IMR-90 (cell line): ENCODE measurements around the gene TDRKH. TPM values are rescaled to one million over a fixed set of nuclear protein-coding genes. Genes with fewer than 3 reads are reported as not detected.

ENCODE experiments used
- ATAC-seq: fragments of 200-7000 bp; cut with Tn5 transposase; 2 replicates; pipeline ENCODE4 v1.9.1; 2020; ENCODE audit warnings: low read depth, mild to moderate bottlenecking, moderate library complexity
- BruUV-seq: library from RNA; stranded (reverse); fragments of 400-500 nt; replicated peaks from 2 replicates; lab custom pipeline; 2021; lab: Mats Ljungman, UMichigan
- CTCF ChIA-PET: fragments of 300-600 bp; formaldehyde crosslinking; extraction: SDS; loops from one replicate; lab custom pipeline; 2021; ENCODE audit warnings: antibody characterized with exemption; lab: Yijun Ruan, JAX
- POLR2A ChIA-PET: fragments of 300-600 bp; sonication (Branson Sonifier 250); formaldehyde crosslinking; loops from one replicate; lab custom pipeline; 2022; ENCODE audit warnings: antibody characterized with exemption; ENCODE audit not compliant: unreplicated experiment; lab: Charles Lee
- DNase-seq: peaks from one replicate; pipeline ENCODE4 v3.0.0; 2013
- H2AFZ ChIP-seq: replicated peaks from 2 replicates; pipeline ENCODE3; 2013; ENCODE audit warnings: low read length, mild to moderate bottlenecking; ENCODE audit not compliant: poor library complexity
- H2AK5ac ChIP-seq: 2 replicates; pipeline ENCODE4 v1.6.1; 2013; ENCODE audit warnings: low read depth, low read length, inconsistent platforms
- H2AK9ac ChIP-seq: replicated peaks from 2 replicates; pipeline ENCODE3; 2013; ENCODE audit warnings: mild to moderate bottlenecking, low read depth, low read length, moderate library complexity; ENCODE audit not compliant: poor library complexity
- H2BK120ac ChIP-seq: 2 replicates; pipeline ENCODE4 v1.6.1; 2013; ENCODE audit warnings: low read depth, low read length, inconsistent platforms
- H2BK15ac ChIP-seq: 3 replicates; pipeline ENCODE4 v1.6.1; 2013; ENCODE audit warnings: low read depth, low read length, inconsistent platforms
- H2BK20ac ChIP-seq: 2 replicates; pipeline ENCODE4 v1.6.1; 2013; ENCODE audit warnings: low read depth, mild to moderate bottlenecking, inconsistent platforms, low read length, moderate library complexity
- H2BK5ac ChIP-seq: 2 replicates; pipeline ENCODE4 v1.6.1; 2013; ENCODE audit warnings: mild to moderate bottlenecking, low read depth, low read length, inconsistent platforms; ENCODE audit not compliant: poor library complexity, severe bottlenecking
- H3K14ac ChIP-seq: replicated peaks from 2 replicates; pipeline ENCODE4 v1.6.1; 2013; ENCODE audit warnings: low read depth, low read length, inconsistent platforms
- H3K18ac ChIP-seq: 2 replicates; pipeline ENCODE4 v1.6.1; 2013; ENCODE audit warnings: low read depth, low read length, control low read depth
- H3K23ac ChIP-seq: 2 replicates; pipeline ENCODE4 v1.6.1; 2013; ENCODE audit warnings: low read depth, low read length, inconsistent platforms
- H3K27ac ChIP-seq: 2 replicates; pipeline ENCODE4 v1.5.1; 2013; ENCODE audit warnings: mild to moderate bottlenecking, control low read depth, low read length; ENCODE audit not compliant: insufficient read depth
- H3K27me3 ChIP-seq: 2 replicates; pipeline ENCODE4 v1.6.1; 2013; ENCODE audit warnings: low read length; ENCODE audit not compliant: control insufficient read depth, insufficient read depth
- H3K36me3 ChIP-seq: 2 replicates; pipeline ENCODE4 v1.6.1; 2013; ENCODE audit warnings: low read length, mixed read lengths; ENCODE audit not compliant: control insufficient read depth, insufficient read depth
- H3K4ac ChIP-seq: 2 replicates; pipeline ENCODE4 v1.6.1; 2013; ENCODE audit warnings: low read depth, low read length, inconsistent platforms
- H3K4me1 ChIP-seq: 2 replicates; pipeline ENCODE4 v1.6.1; 2013; ENCODE audit warnings: low read length, mixed read lengths; ENCODE audit not compliant: control insufficient read depth, insufficient read depth
- H3K4me2 ChIP-seq: 2 replicates; pipeline ENCODE4 v1.6.1; 2013; ENCODE audit warnings: low read depth, mild to moderate bottlenecking, control low read depth, low read length, moderate library complexity
- H3K4me3 ChIP-seq: 2 replicates; pipeline ENCODE4 v1.5.1; 2013; ENCODE audit warnings: low read depth, mild to moderate bottlenecking, control low read depth, low read length, moderate library complexity; ENCODE audit not compliant: insufficient read depth
- H3K56ac ChIP-seq: 2 replicates; pipeline ENCODE4 v1.6.1; 2013; ENCODE audit warnings: low read length, inconsistent platforms; ENCODE audit not compliant: insufficient read depth; ENCODE audit errors: extremely low read depth
- H3K79me1 ChIP-seq, 2 experiments: 2 replicates each; pipeline ENCODE4 v1.6.1; 2013; ENCODE audit warnings: low read length in 2 of 2, inconsistent platforms in 1 of 2, low read depth in 1 of 2
- H3K9ac ChIP-seq: 2 replicates; pipeline ENCODE4 v1.6.1; 2013; ENCODE audit warnings: low read depth, low read length, control low read depth
- H3K9me1 ChIP-seq: 2 replicates; pipeline ENCODE4 v1.6.1; 2013; ENCODE audit warnings: low read length, inconsistent platforms; ENCODE audit not compliant: insufficient read depth
- H3K9me3 ChIP-seq: 2 replicates; pipeline ENCODE4 v1.6.1; 2013; ENCODE audit warnings: low read length; ENCODE audit not compliant: control insufficient read depth, insufficient read depth
- H4K20me1 ChIP-seq: 2 replicates; pipeline ENCODE4 v1.6.1; 2013; ENCODE audit warnings: low read length, inconsistent platforms; ENCODE audit not compliant: insufficient read depth
- H4K5ac ChIP-seq: 2 replicates; pipeline ENCODE4 v1.6.1; 2013; ENCODE audit warnings: mild to moderate bottlenecking, low read depth, low read length, control low read depth
- H4K8ac ChIP-seq, 2 experiments: 2 replicates each; pipeline ENCODE4 v1.6.1; 2013; ENCODE audit warnings: low read depth in 2 of 2, low read length in 2 of 2, control low read depth in 1 of 2, inconsistent platforms in 1 of 2
- H4K91ac ChIP-seq: 2 replicates; pipeline ENCODE4 v1.6.1; 2013; ENCODE audit warnings: low read depth, low read length, inconsistent platforms; ENCODE audit not compliant: insufficient read depth
- NFE2L2 ChIP-seq: fragments of 150-350 bp; IDR thresholded peaks from 2 replicates; pipeline ENCODE4 v1.6.1; 2016; ENCODE audit warnings: low read depth, mild to moderate bottlenecking, low read length
- WGBS, 2 experiments: methylation state at CpG; one replicate each; pipeline versions ENCODE4 v1.1.5 to v1.1.7; 2013; ENCODE audit warnings: missing lambda C conversion rate in 2 of 2; ENCODE audit not compliant: insufficient read length in 1 of 2; ENCODE audit errors: extremely low coverage in 2 of 2; 5-methylcytosine and 5-hydroxymethylcytosine counted together
- dilution Hi-C: fragments of 300-500 bp; cut with HindIII; formaldehyde crosslinking; loops from one replicate; pipeline ENCODE4 v1.14.3; 2018; ENCODE audit warnings: low sequenced_read_pairs; ENCODE audit not compliant: unreplicated experiment
- in situ Hi-C: fragments of 300-500 bp; cut with MboI; formaldehyde crosslinking; loops from 3 replicates; pipeline ENCODE4 v1.14.3; 2019; ENCODE audit warnings: low sequenced_read_pairs, inconsistent platforms, mixed read lengths
- intact Hi-C: fragments of 100-400 bp; cut with micrococcal nuclease; formaldehyde crosslinking; loops from 2 replicates; pipeline ENCODE4 v1.10.0; 2022
- polyA plus RNA-seq, 3 experiments: library from polyadenylated mRNA; depleted of rRNA; stranded (reverse); fragments of >200 nt; gene quantifications; 2 replicates each; pipeline ENCODE4 v1.2.3, GENCODE V29; 2012; ENCODE audit warnings: low replicate concordance in 1 of 3
- total RNA-seq: library from RNA; depleted of rRNA; stranded (reverse); fragments of >200 nt; gene quantifications from 2 replicates; pipeline ENCODE4 v1.2.3, GENCODE V29; 2012

The TDRKH gene
- total and polyA plus RNA-seq, 2 of the 4 experiments (the other 2 are of a cell fraction) = 1.2 to 2.2 TPM

DNA sequence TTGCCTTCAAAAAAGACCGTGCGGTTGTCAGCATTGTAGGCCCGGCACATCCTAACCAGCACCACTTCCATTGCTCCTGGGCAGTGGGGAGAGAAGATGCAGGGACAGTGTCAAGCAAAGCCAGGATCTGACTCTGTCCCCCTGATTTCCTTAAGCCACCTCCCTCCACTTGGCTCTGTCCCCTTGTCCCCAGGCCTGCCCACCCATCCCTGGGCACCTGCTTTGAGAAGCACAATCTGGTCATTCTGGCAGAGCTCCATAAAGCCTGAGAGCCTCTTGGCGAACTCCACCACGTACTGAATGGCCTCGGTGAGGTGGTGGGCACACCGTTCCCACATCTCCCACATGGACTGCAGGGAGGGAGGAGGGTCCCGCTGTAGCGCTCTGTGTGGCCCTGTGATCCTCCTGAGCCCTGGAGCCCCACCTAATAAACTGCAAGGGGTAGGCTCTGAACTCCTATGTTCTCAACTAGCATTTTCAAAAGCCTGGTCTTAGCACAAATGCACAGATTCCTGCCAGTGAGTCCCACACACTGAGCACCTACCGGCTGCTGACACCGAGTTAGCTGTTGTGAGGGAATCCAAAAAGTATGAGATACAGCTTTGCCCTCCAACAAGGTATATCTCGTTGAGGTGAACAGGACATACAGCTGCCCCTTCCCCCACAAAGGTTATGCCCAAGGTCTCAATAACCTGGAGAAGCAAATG lies 23.1 kb upstream of the TDRKH start:
- no peaks in the 10 kb centered on the region for H3K36me3 ChIP-seq
- no peak for TF ChIP-seq NFE2L2
- DNase-seq (no peak), ATAC-seq (no peak)
- no CpG with 5 or more reads among the region's 12 CpGs for WGBS, 2 experiments
- no peak overlapping the region for H2BK120ac ChIP-seq
- BruUV-seq = no TSS peak
- no peak overlapping the region for H3K18ac ChIP-seq
- no peak overlapping the region for H2BK15ac ChIP-seq
- no peak overlapping the region for H3K4me2 ChIP-seq
- intact Hi-C loops = no loop called here
- CTCF ChIA-PET = no interaction called here
- no peak overlapping the region for H4K8ac ChIP-seq
- H2AK9ac ChIP-seq = no peak overlapping the region
- no peaks in the 10 kb centered on the region for H3K79me1 ChIP-seq
- H2BK5ac ChIP-seq = no peak overlapping the region
- in situ Hi-C loops = no loop called here
- no peaks in the 10 kb centered on the region for H4K20me1 ChIP-seq
- no peak overlapping the region for H3K23ac ChIP-seq
- H2BK20ac ChIP-seq = no peak overlapping the region
- no peak overlapping the region for H3K9ac ChIP-seq
- H3K4me3 ChIP-seq = no peak overlapping the region
- no peak overlapping the region for H3K4ac ChIP-seq
- no peaks in the 10 kb centered on the region for H3K4me1 ChIP-seq
- dilution Hi-C loops = no loop called here
- POLR2A ChIA-PET = no interaction called here
- no peak overlapping the region for H2AK5ac ChIP-seq
- H3K27ac ChIP-seq = no peak overlapping the region
- H3K9me1 ChIP-seq = no peaks in the 10 kb centered on the region; the same call in 1 of the 2 replicates
- no peak overlapping the region for H3K14ac ChIP-seq
- peaks cover 71% of the 10 kb centered on the region for H3K27me3 ChIP-seq
- no peak overlapping the region for H4K5ac ChIP-seq
- H3K9me3 ChIP-seq = no peaks in the 10 kb centered on the region
- H4K91ac ChIP-seq = no peak overlapping the region
- no peak overlapping the region for H3K56ac ChIP-seq
- no peak overlapping the region for H2AFZ ChIP-seq
